Fibroblast of skin of right quadriceps (primary cell): ENCODE data around the gene PCDH1.

ENCODE experiments used
- DNase-seq: peaks from one replicate; pipeline ENCODE4 v3.0.0-alpha.2; 2013

The PCDH1 gene

DNA sequence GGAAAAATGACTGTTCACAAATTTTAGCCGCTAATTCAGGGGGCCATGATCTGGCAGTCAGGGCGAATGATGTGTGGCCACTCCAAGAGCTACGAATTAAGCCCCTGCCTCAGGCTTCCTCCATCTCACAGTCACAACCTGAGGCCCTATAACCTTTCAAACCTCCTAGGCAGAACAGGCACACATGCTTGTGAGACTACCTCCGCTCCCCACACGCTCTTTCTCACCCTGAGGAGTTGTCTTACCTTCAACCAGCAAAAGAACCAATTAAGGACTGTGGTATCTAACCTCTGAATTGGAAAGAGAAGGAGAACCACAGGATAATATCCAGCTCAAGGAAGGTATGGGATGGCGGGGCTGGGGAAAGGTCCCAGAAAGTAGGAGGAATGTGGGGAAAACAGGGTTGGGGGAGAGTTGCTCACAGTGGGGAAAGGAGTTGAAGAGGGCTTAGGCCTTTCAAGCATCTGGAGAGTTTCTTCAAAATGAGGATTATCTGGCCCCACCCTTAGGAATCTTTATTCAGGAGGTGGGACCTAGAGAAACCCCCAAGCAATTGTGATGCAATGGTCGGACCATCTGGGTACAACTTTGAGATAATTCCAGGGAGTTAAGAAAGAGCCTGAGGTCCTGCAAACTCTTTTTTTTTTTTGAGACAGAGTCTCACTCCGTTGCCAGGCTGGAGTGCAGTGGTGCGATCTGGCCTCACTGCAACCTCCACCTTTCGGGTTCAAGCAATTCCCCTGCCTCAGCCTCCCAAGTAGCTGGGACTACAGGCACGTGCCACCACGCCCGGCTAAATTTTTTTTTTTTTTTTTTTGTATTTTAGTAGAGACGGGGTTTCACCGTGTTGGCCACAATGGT, 5.5 kb downstream of the PCDH1 start:
- DNase-seq: no peak

DNA sequence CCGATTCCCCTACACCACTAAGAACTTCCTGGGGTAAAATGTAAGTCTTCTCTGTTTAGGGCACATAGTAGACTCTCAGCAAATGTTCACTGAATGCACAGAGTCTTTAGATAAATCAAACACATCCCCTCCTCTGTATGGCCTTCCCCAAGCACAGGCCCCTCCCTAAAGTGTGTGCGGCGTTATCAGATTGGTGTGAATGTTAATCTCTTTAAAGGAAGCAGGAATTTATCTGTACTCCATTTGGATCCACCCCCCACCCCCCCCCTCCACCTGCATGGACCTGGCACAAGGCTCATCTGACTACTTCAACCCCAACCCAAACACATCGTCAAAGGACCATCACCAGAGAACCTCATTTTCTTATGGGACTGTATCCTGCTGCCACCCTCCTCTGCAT, 6.3 kb downstream of the PCDH1 start:
- no peak for DNase-seq

DNA sequence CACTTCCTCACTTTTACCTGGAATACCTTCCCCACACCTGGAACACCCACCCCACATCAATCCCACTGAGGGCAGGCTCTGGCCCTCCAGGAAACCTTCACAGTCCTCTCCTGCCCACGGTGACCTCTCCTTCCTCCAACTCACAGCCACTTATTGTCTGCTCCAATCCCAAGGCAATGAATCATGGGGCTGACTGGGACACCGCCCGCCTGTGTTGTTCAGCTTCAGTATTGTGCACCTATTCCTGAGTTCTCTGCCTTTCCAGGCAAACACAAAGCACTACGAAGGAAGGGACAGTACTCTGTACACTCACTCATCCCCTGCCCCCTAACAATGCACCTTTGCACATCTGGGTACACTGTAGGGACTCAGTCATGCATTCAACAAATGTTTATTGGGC, 7.3 kb downstream of the PCDH1 start:
- no peak for DNase-seq

DNA sequence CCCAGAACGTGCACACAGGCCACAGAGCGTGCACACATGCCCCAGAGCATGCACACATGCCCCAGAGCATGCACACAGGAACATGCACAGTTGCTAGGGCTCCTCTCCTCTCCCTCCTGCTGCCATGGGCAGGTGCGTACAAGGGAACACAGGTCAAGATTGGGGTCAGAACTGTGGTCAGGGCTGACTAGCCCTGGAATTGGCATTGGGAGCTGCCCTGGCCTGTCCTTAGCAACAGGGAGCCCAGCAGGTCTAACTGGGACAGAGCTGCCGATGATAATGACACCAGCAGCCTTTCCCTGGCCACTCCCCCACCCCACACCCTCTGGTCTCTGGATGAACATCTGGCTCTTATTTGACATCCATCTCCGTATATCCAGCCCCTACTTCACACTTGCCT, 8.0 kb downstream of the PCDH1 start:
- no peak for DNase-seq

DNA sequence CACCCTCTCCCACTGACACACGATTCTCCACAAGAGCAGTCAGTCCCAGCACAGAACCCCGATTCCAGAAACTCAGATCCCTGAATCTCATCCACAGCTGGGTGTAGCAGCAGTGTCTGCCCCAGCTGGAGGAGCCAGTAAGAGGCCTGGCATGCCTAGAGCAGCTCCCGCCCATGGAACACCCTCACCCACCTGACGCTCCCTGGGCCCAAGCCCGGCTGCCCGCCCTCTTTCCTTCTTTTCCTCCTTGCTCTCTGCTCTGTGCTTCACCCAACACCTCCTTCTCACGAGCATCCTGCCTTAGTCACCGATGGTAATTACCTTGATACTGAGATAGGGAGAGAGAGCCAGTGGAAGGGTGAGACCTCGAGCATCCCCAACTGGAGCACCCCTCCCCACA, 8.7 kb downstream of the PCDH1 start:
- no peak for DNase-seq

DNA sequence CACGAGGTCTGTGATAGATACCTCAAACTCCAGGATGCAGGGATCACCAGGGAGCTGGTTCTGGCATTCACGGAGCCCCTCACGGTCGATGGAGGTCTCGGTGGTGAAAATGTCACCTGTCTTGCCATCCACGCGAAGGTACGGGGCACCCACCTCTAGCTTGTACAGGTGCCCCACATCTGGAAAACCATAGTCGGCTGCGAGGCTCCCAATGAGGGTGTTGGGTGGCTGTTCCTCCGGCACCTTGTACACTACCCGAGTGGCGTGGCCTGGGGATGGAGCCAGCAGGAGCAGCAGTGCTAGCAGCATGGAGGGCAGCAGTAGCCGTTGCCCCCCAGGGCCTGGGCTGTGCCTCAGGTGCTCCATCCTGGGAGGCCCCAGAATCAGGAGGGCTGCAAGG, 9.2 kb downstream of the PCDH1 start:
- DNase-seq: no peak

DNA sequence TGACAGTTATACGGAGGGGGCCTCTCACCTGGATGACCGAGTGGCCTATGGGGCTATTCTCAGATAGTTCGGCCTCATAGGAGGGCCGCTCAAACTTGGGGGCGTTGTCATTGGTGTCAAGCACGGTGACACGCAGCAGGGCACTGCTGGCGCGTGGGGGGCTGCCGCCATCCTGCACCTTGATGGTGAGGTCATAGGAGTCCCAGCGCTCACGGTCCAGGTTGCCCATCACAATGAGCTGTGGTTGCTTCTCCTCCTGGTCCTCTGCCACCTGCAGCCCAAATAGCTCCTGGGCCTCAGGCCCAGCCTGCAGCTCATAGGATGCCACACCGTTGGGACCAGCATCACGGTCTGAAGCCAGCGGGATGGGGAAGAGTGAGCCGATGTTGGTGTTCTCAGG, 9.7 kb downstream of the PCDH1 start:
- DNase-seq: no peak

GRCh38 chr5:141867651-141868050, 10.6 kb downstream of the PCDH1 start:
- no peak for DNase-seq

GRCh38 chr5:141867139-141867538, 11.1 kb downstream of the PCDH1 start:
- no peak for DNase-seq

DNA sequence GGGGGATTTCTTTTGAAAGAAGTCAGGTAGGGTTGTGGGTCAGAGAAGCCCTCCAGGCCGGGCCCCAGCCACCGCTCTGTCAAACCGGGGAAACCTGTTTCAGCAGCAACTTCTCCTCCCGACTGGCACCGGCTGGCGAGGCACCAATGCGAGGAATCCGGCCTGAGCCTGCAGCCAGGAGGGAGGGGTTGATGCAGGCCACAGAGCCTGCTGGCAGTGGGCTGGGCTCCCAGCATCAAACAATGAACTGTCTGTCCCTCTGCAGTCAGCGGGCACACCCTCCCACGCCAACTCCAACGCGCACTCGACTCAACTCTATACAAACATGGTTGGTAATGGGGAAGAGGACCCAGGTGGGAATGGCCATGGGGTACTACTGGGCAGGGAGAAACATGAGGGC, 12.1 kb downstream of the PCDH1 start:
- no peak for DNase-seq

GRCh38 chr5:141865406-141865805, 12.8 kb downstream of the PCDH1 start:
- DNase-seq: no peak

DNA sequence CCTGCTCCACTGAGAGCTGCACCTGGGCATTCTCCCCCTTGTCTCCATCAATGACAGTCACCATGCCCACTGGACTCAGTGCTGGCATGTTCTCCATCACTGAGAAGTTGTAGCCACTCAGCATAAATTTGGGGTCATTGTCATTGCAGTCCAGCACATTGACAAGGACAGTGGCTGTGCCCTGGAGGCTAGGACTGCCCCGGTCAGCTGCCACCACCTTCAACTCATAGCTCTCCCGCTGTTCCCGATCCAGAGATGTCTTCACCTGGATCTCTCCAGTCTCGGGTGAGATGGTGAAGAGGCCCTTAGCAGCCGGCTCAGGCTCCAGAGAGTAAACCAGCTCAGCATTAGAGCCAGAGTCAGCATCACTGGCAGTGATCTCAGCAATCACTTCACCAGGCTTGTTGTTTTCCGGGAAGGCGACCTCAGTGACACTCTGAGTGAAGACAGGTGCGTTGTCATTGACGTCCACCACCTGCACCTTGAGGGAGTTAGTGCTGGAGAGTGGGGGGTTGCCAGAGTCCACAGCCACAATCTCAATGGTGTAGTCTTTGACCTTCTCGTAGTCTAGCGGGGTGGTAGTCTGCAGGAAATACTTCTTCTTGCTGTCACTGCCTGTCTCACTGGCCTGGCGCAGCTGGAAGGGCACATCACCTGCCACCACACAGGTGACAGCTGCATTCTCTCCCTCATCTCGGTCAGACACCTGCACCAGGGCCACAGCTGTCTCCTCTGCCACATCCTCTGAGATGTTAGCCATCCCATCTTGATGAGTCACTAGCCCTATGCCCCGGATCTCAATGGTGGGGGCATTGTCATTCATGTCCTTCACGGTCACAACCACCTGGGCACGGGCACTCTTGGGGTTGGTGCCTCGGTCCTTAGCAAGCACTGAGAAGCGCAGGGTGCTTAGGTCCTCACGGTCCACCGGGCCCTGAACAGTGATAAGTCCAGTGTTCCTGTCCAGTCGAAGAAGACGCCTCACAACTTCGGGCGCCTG, 13.5 kb downstream of the PCDH1 start:
- DNase-seq: no peak

DNA sequence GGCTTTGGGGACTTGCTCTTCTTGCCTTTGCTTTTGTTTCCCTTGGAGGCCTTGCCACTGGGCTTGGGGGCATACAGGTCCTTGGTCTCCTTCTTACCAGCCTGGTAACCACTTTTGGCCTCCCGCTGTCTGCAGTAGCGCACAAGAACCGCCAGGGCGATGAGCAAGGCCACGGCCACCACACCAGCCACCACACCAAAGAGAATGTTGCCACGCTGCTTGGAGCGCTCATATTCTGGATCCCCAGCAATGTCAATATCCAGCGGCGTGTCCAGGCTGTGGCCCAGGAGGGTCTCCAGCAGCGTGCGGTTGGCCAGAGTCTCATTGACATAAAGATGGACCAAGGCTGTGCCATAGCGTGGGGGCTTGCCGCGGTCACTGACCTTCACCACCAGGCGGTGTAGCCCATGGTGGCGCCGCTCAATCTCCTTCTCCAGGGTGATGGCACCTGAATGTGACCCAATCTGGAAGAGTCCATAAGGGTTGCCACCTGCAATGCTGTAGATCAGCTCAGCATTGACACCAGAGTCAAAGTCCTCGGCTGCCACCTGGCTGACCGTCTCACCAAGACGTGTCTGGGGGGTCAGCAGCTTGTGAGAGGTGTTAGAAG, 14.5 kb downstream of the PCDH1 start:
- no peak for DNase-seq

- no peak for DNase-seq
Measured at GRCh38 chr5:141862936-141863543, 15.2 kb downstream of the PCDH1 start.

- no peak for DNase-seq
Measured at GRCh38 chr5:141861194-141861593, 17.0 kb downstream of the PCDH1 start.

- no peak for DNase-seq
Measured at GRCh38 chr5:141858079-141858765, 20.0 kb downstream of the PCDH1 start.

DNA sequence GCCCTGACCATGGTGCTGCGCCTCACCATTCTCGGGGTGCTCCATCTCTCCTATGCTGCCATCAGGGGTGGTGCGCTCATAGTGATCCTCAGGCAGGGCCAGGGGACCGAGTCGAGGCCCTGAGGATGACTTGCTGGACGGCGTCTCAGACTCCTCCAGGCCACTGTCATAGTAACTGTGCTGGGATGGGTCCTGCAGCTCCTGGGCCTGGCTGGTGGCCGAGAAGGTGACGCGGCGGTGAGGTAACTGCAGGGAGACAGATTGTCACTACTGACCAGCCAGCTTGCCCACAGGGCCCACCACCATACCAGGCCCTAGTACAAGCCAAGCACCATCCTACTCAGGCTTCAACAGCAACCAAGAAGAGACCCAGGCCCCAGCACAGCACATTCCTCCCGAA, 21.0 kb downstream of the PCDH1 start:
- no peak for DNase-seq

DNA sequence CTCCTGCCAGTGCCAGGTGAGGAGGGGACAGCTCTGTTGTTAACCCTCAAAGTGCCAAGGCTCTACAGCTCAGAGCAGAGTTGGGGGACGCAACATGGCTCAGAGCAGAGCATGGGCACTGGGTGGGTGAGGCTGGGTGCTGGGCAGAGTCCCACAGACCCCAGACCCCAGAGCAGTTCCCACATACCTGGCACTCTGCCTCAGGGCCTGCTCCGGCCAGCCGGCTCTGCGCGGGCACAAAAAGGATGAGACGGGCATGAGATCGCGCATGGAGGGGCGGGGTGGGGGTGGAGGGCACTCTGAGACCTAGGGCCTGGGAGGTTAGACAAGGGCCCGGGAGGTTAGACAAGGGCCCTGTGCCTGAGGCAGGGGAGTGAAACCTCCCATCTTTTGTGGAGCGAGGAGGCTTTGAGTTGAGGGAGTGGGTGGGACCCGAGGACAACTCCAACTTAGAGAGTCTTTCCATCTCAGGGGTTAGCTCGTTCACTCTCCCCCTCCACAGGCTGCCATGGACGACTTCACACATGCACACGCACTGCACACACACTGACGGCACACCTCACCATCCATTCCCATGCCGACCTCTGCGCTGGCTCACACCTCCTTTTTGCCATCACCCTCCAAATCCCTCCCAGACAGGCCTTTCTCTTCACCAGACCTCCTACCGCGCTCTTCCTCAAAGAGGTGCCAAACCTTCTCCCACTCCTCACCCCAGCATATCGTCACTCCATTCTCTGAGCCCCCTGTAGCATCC, 22.0 kb downstream of the PCDH1 start:
- no peak for DNase-seq

- no peak for DNase-seq
Measured at GRCh38 chr5:141855265-141856036, 22.8 kb downstream of the PCDH1 start.

DNA sequence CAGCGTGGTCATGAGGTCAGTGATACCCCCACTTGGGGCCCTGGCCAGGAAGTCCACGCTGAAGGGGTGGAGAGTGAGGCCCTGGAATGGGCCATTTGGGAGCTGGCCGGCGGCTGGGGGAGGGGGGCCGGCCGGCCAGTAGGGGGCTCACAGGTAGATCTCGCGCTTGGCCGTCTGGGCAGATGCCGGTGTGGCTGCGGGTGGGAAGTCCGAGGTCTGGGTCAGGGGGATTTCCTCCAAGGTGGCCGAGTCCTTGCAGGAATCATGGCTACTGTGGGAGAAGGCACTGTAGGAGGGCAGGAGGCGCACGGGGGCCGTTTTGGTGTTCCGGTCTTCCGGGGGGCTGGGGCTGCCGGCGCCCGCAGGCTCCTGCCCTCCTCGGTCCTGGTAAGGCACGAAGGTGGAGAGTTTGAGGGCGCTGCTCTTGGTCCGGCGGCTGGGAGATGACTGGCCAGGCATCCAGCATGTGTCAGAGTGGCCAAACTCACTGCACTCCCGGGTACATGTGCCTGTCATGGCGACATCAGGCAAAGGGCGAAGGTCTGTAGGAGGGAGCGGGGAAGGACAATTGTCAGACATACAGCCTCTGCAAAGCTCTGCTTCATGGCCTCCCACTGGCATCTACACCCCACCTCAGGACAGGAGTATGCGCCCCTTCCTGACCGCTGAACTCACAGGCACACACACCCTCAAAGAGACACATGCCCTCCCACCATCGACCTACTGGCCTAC, 24.1 kb downstream of the PCDH1 start:
- DNase-seq: no peak
